Erythroblast (primary cell): Measurements from ENCODE around the gene CFAP251.

Experiments used
- GATA1 ChIP-seq: IDR thresholded peaks from 2 replicates; pipeline ENCODE4 v1.6.1; 2011; ENCODE audit warnings: low read depth, mild to moderate bottlenecking, control low read depth, low read length, moderate library complexity
- POLR2A ChIP-seq: IDR thresholded peaks from 2 replicates; pipeline ENCODE4 v1.6.1; 2011; ENCODE audit warnings: mild to moderate bottlenecking, low read length

DNA sequence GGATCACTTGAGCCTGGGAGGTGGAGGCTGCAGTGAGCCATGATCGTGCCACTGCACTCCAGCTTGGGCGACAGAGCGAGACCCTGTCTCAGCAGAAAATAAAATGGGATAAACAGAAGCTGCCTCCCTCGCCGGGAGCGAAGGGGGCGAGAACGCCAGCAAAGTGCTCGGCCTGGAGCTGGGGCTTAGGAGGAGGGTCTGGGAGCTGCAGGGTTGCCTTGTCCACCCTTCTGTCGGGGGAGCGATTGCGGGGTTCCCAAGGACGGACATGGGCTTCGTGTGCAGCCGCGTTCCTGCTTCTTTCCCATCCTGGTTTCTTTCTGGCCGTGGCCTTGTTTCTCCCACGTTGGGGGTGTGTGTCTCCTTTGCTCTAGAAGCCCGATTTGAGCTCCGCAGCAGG, 132.3 kb downstream of the CFAP251 start:
- TF ChIP-seq POLR2A, result no peak
- no peak for TF ChIP-seq GATA1
